ENCODE measurements around the gene PGLYRP1. TPM values are rescaled to one million over a fixed set of nuclear protein-coding genes. Genes with fewer than 3 reads are reported as not detected.

Gene PGLYRP1
- polyA plus RNA-seq, 1 experiment = not detected

GRCh38 chr19:46040952-46041500 lies 18.2 kb upstream of the PGLYRP1 start, which contains the start of gene IGFL4:
Gene IGFL4 (minus strand): TSS chr19:46041002. CDS start chr19:46040962, 40 bp downstream.
- Histone ChIP-seq H3K36me3 (ENCODE audit: control insufficient read depth, insufficient read depth, low read length) (no peaks in the 10 kb centered on the region), H3K4me3 (ENCODE audit: low read depth, low read length) (no peak within 1 kb of the TSS), H3K27me3 (ENCODE audit: control insufficient read depth, insufficient read depth, low read length) (peaks cover 33% of the 10 kb centered on the region)
- no peak for TF ChIP-seq CTCF (IDR thresholded peaks at IDR 0.05; ENCODE audit: insufficient read depth, low read depth, low read length)
- POLR2A ChIA-PET = no interaction called here
- no peak for DNase-seq (ENCODE audit: low read depth)
- CTCF ChIA-PET = interaction anchor here (1.4 to 2.3 kb wide), 3 partner anchors 13 to 224 kb away, joined by 6 to 15 read pairs (median 9); no protein-coding TSS in a partner anchor

DNA sequence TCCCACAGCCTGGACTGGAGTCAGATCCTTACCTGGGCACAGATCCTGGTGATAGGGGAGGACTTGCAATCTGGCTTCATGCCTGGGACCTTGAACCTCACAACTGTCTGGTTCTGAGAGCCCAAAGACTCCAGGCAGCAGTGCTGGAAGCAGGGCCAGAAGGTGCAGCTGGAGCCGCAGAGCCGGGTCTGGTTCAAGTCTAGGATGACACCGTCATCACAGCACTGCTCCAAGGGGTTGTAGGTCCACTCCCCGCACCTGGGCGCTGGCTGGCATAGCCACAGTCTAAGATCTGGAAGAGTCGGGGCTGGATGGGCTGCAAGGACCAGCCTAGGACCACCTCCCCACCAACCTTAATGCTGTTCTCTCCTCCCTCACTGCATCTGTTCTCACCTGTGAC lies 17.3 kb upstream of the PGLYRP1 start:
- no peak for DNase-seq (ENCODE audit: low read depth)
- no peaks in the 10 kb centered on the region for H3K36me3 ChIP-seq (ENCODE audit: control insufficient read depth, insufficient read depth, low read length)
- ChIA-PET CTCF (interaction anchor here (1.0 to 2.3 kb wide), 3 partner anchors 12 to 37 kb away, joined by 3 to 15 read pairs (median 9); no protein-coding TSS in a partner anchor), POLR2A (no interaction called here)
- no peak for TF ChIP-seq CTCF (IDR thresholded peaks at IDR 0.05; ENCODE audit: insufficient read depth, low read depth, low read length)
- H3K4me3 ChIP-seq (ENCODE audit: low read depth, low read length) = no peak overlapping the region
- peaks cover 32% of the 10 kb centered on the region for H3K27me3 ChIP-seq (ENCODE audit: control insufficient read depth, insufficient read depth, low read length)

DNA sequence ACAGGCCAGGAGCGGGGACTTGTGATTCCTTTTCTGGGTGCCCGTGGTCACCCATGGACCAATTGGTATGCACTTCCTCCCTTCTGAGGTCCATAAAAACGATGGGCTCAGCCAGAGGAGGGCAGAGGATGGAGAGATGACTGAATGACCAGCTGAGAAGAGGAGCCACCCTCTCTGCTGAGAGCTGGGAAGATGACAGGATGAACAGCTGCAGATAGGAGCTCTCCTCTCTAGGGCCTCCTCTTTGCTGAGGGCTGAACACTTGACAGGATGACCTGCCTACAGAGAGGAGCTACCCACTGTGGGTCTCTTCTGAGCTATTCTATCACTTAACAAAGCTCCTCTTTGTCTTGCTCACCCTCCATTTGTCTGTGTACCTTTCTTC lies 13.9 kb upstream of the PGLYRP1 start:
- POLR2A ChIA-PET = no interaction called here
- CTCF ChIA-PET = interaction anchor here (0.7 to 1.8 kb wide), 4 partner anchors 8 to 228 kb away, joined by 3 to 8 read pairs (median 6); no protein-coding TSS in a partner anchor
- TF ChIP-seq CTCF (IDR thresholded peaks at IDR 0.05; ENCODE audit: insufficient read depth, low read depth, low read length) = no peak
- H3K27me3 ChIP-seq (ENCODE audit: control insufficient read depth, insufficient read depth, low read length) = peaks cover 18% of the 10 kb centered on the region
- DNase-seq (ENCODE audit: low read depth) = no peak
- no peak overlapping the region for H3K4me3 ChIP-seq (ENCODE audit: low read depth, low read length)
- H3K36me3 ChIP-seq (ENCODE audit: control insufficient read depth, insufficient read depth, low read length) = no peaks in the 10 kb centered on the region

GRCh38 chr19:46035986-46036743 lies 13.3 kb upstream of the PGLYRP1 start:
- peaks cover 17% of the 10 kb centered on the region for H3K27me3 ChIP-seq (ENCODE audit: control insufficient read depth, insufficient read depth, low read length)
- DNase-seq (ENCODE audit: low read depth) = no peak
- no peaks in the 10 kb centered on the region for H3K36me3 ChIP-seq (ENCODE audit: control insufficient read depth, insufficient read depth, low read length)
- H3K4me3 ChIP-seq (ENCODE audit: low read depth, low read length) = no peak overlapping the region
- CTCF ChIA-PET = interaction anchor here (0.7 to 1.8 kb wide), 3 partner anchors 32 to 228 kb away, joined by 3 to 6 read pairs (median 6); no protein-coding TSS in a partner anchor
- POLR2A ChIA-PET = no interaction called here
- no peak for TF ChIP-seq CTCF (IDR thresholded peaks at IDR 0.05; ENCODE audit: insufficient read depth, low read depth, low read length)

GRCh38 chr19:46035546-46035945 lies 12.7 kb upstream of the PGLYRP1 start:
- Histone ChIP-seq H3K36me3 (ENCODE audit: control insufficient read depth, insufficient read depth, low read length) (no peaks in the 10 kb centered on the region), H3K27me3 (ENCODE audit: control insufficient read depth, insufficient read depth, low read length) (peaks cover 14% of the 10 kb centered on the region), H3K4me3 (ENCODE audit: low read depth, low read length) (no peak overlapping the region)
- ChIA-PET CTCF (no interaction called here), POLR2A (no interaction called here)
- DNase-seq (ENCODE audit: low read depth) = no peak
- no peak for TF ChIP-seq CTCF (IDR thresholded peaks at IDR 0.05; ENCODE audit: insufficient read depth, low read depth, low read length)
